GM21619 (cell line): ENCODE data around the gene GRIK1.

Experiments
- ATAC-seq: cut with Tn5 transposase; IDR thresholded peaks from one replicate; pipeline ENCODE4 v1.9.1; 2021; ENCODE audit not compliant: unreplicated experiment

Gene GRIK1

DNA sequence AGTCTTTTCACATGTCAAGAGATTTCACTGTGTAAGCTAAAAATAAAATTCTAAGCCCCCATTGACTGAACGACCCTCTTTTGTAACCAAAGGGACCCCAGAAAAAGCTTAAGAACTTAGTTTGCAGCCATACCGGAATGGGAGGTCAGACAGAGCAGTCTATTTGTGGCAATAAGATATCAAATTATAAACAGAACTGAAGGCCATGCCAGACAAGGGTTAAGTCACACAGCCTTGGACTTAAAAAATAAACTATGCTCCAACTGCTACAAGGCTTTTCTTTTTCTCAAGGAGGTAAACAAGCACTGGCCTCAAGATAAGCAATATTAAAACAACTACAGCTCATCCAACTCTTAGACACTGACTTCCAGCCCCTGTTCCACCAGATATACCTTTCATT, 384.2 kb downstream of the GRIK1 start:
- no peak for ATAC-seq

DNA sequence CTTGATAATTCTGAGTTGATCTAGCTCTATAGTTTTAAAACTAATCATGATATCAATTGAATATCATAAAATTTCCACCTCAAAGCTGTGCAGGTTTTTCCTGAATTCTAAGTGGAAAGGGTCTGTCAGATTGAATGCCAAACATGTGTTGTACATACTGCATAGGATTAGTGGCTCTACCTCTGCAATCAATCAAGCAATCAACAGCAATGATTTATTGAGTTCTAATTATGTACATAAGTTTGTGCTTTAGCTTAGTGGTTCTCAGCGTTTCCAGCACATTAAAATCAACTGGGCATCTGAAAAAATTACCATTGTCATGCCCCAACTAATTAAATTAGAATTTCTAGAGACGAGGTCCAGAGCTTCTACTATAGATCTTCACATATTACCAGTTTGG, 389.6 kb downstream of the GRIK1 start:
- no peak for ATAC-seq

DNA sequence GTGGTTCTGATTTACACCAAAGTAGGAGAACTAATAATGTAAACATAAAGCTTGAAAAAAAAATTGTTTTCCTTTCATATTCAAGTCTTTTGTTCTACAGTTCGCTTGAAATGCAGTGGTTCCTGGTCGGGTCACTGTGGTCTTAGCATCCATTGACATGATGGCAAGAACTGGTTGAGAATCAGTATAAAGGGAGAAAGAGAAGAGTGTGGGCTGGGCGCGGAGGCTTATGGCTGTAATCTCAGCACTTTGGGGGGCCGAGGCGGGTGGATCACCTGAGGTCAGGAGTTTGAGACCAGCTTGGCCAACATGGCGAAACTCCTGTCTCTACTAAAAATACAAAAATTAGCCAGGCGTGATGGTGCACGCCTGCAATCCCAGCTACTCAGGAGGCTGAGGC, 390.2 kb downstream of the GRIK1 start:
- no peak for ATAC-seq

DNA sequence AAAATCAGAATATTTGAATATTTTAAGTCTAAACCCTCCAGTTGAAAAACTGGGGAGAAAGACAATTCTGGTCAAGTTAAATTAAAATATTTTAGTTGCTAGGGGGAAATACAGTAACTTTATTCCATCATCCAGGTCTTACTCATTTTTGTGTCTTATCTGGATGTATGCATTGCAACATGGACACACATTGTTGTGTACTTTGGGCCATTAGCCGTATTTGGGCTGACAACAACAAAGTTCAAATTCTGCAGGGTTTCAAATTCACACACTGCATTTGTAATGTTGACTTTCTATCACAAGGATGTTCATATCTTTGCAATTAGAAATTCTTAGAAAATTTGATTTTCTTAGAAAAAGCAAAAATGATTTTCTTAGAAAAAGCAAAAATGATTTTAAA, 391.8 kb downstream of the GRIK1 start:
- ATAC-seq: no peak

DNA sequence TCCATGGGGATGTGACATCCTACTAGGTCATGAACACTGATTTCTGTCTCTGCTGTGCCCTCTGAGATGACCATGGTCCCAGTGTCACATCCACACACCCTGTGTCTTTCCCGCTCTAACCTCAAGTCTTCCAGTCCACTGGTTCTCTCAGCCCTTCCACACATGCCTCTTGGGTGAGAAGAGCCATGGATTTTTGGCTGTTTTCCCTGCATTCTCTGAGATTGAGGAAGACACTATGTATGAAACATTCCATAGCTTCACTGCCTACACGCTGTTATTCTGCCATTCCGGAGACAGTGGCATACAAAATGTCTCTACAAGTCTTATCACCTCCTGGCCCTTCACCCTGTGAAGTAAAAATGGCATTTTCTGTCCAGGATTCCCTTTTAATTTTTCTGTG, 393.7 kb downstream of the GRIK1 start:
- no peak for ATAC-seq

DNA sequence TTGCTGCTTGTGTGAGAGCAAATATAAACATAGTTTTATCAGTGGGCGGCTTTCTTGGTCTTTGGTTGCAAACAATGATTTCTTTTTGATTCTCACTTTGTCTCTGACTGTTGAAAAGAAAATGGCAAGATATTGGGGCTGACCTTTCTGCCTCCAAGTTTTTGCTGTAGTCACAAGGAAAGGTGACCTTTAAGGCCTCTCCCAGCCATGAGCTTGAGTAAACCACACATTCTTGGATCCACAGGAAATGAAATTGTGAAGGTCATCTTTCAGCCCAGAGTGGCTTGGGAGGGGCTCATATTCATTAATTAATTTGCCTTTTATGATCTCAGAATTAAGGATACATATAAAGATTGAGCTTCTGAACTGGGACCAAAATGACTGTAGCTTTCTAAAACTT, 399.5 kb downstream of the GRIK1 start:
- no peak for ATAC-seq

DNA sequence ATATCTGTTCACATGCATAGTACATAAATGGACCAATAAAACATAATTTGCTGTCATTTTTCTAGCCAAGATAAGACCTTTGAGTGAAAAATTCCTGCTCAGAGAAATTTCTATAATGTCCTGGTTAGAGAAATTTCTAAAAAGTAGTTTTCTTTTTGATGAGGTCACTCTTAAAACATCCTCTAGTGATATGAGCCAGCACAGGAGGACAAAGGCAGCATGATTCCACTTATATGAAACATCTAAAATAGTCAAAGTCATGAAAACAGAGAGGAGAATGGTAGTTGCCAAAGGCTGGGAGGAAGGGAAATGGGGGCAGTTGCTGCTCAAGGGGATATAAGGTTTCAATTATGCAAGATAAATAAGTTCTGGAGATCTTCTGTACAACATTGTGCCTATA, 401.7 kb downstream of the GRIK1 start:
- ATAC-seq: no peak

DNA sequence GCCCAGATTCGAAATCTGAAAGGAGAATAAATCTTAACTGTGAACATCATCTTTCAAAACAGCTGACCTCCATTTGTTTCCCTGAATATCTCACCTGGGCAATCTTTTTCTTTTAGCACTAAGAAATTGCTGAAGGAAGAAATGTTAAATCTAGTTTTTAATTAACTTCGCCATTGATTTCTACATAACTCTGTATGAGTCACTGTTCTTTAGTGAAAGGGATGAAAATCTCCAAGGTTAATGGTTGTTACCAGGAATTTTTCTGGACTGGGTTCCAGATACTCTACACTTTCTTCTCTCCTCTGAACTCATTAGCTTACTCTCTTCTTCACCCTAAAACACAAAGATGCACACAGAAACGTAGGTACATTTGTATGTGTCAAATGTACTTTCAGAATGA, 405.3 kb downstream of the GRIK1 start:
- no peak for ATAC-seq

DNA sequence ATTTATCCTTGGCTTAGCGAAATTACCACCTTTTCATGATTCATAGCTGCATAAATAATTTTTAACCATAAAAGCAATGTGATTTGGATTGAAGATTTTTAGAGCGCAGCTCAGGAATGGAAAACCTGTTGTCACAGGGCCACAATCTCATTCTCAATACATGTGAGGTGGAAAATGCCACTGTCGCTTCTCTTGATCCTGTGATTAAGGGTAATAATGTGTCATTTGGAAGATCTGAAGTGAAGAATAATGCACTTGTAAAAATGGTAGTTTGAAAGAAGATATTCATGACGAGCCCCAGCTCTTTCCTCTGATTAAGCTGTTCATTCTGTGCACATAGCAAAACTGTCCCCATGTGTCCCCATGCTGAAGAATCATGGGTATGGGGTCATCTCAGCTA, 410.7 kb downstream of the GRIK1 start:
- no peak for ATAC-seq

DNA sequence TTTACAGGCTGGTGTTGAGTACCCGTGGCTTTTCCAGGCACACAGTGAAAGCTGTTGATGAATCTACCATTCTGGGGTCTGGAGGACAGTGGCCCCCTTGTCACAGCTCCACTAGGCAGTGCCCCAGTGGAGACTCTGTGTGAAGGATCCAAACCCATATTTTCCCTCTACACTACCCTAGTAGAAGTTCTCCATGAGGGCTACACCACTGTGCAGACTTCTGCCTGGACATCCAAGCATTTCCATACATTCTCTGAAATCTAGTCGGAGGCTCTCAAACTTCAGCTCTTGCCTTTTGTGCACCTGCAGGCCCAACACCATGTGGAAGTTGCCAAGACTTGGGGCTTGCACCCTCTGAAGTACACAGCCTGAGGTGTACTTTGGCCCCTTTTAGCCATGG, 413.3 kb downstream of the GRIK1 start:
- ATAC-seq: no peak

DNA sequence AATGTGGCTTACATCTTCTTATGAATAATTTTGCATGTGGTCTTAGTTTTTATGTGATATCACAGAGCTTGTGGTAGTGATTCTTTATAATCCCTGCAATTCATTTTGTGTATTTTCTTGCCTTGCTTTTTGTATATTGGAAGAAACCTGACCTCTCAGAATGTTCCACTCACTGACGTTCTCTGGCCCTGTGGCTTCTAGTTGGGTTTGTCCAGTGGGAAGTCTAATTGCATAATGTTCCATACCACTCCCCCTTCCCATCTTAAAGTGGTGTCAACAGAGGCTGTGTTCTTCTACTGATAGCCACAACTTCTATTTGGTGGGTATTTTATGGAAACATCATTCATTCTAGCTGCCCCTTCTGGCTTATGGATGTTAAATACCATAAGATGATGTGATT, 415.7 kb downstream of the GRIK1 start:
- no peak for ATAC-seq

DNA sequence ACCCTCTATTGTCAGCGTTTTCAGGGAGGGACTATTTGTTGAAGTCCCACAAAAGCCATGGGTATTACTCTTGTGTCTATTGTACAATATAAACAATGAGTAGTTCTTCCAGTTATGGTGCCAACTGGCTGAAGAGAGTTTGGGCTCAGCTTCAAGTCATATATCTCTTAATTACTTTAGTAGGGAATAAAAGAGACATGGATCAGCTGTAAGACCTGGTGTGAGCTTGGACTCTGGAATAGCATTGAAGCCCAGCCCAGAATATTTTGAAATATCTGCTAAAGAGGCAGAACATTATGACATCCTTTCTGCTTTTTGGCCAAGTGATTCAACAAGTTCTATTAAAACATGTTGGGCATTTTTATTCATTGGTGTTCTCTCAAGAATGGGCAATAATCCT, 416.1 kb downstream of the GRIK1 start:
- no peak for ATAC-seq

DNA sequence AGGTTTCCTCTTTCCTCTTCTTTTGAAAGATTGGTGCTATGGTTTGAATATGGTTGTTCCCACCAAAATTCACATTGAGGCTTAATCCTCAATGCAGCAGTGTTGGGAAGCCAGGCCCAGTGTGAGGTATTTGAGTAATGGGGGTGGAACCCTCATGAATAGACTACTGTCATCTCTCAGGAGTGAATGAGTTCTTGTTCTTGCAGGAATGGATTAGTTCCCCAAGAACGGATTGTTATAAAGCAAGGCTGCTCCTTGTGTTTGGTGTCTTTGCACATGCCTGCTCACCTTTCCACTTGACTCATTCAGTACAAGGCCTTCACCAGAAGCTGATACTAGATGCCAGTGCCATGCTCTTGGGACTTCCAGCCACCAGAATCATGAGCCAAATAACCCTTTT, 417.9 kb downstream of the GRIK1 start:
- ATAC-seq: no peak

DNA sequence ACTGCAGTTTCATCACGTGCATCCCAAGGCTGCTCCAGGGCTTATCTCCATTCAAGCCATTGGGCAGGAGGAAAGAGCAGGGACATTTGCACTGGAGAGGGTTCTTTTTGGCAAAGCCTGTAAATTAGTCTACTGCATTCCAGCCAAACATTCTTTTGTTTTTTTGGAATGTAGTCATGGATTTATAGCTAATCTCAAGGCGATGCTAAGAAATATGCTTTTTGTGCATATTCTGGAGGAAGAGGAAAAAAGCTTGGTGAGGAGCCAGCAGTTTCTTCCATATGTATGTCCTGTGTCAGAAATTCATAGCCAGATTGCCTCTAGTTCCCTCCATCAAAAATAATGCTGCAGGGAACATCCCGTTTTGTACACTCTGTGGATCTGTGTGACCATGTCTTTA, 419.6 kb downstream of the GRIK1 start:
- no peak for ATAC-seq

DNA sequence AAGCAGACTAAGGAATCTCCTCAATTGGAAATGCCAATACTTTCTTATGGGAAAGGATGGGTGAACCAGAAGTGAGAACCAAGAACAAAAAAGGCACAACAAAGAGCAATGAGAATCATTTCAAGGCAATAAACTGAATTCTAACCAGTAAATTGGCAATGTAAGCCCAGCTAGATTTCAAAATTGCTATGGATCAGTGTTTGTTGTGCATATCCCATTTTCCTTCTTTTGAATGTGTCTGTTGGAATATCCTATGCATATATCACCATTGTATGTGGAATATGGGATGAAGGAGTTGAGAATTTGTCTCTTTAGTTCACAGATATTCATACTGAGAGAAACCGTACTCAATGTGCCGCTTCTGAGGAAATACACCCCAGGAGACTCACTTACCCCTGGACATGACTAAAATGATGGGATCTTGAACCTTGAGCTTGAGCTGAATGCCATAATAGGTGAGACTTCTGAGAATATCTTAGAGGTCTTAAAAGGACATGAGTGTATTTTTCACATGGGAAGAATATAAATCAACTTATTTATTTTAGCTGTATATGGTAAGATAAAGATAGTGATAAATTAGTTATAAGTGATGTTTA, 425.0 kb downstream of the GRIK1 start:
- no peak for ATAC-seq

DNA sequence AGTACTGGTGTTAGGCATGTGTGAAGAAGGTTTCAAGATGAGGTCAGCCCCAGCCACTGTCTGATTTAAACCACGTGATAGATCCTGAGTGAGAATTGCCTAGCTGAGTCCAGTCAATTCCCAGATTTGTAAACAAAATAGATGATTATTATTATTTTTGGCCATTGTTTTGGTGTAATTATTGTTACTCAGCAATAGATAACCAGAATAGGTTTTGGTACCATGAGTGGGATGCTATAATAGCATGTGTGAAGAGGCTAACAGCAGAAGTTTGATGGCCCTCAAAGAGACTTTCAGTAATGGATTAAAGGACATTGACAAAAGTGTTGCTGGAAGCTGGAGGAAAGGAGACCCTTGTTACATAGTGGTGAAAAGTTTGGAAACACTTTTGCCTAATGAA, 426.3 kb downstream of the GRIK1 start:
- no peak for ATAC-seq

DNA sequence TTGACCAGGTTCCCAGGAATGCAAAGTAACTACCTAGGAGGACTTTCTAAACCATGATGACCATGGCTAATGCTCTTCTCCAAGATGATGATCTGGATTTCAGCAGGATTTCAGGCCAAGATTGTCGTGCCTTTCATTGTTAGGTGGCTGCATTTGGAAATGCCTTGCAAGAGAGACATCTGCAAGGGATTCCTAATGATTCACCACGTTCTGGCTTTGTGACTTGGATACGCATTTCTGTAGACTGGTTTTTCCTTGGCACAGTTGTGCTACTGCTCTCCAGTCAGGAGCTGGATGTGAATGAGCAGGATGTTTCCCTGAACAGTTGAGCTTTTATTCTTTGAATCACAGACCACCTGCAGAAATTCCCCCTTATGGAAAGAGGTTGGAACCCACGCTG, 428.7 kb downstream of the GRIK1 start:
- ATAC-seq: no peak

DNA sequence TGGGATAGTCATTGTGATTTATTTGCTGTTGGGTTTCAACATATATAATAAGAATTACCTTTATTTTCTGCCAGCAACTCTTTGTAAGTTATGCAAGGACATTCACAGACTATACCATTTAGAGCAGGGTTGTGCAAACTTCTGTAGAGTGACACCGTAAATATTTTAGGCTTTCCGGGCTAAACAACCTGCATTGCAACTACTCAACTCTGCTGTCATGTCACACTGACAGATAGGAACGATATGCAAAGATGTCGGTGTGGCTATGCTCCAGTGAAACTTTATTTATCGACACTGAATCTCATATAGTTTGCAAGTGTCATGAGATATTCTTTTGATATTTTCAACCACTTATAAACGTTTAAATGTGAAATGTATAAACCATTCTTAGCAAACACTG, 430.7 kb downstream of the GRIK1 start:
- no peak for ATAC-seq

DNA sequence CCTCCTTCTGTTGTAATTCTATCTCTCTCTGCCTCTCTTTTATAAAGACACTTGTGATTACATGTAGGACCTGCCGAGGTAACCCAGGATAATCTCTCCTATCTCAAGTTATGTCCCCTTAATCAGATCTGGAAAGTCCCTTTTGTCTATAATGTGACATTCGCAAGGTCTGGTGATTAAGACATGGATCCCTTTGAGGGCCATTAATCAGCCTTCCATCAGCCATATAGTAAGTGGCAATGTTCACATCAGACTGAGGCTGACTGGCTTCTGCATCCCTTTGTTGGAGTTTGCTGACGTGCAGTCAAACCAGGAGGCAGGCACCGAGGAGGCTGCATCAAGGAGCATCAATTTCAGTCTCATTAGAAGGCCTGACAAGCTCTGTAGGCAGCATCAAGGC, 431.5 kb downstream of the GRIK1 start:
- ATAC-seq: no peak

DNA sequence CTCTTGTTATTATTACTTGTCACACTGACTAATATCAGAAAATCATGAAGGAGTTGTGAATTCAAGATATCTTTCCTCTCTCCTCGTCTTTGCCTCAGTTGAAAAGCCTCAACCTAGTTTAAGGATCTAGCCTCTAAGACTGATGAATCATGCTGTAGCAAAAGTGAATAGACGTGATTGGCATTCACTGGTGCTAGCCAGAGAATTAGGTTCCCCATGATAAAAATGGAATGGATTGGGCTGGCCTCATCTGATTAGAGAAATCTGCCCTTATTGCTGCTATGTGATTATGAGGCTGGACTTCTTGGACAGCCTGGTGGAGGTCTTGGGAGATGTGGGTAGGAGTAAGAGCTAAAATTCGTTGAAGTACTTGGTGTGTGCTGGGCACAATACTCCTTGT, 432.8 kb downstream of the GRIK1 start:
- ATAC-seq: no peak

DNA sequence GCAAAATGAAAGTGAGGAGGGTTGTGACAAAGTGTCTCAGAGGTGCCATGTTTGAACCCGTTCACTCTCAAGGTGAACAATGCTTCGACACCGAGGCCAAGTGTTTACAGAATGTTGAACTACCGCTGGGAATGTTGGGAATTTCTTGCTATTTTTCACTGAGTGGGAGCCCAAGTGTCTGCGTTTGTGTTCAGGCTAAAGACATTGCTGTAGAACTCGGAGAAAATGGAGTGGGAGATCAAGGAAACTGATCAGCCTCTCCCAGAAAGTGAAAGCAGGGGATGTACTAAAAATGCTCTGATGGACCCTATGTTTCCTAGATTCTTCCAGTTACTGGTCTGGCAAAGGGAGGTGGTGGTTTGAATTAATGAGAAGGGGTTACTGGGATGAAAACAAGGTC, 433.6 kb downstream of the GRIK1 start:
- no peak for ATAC-seq

DNA sequence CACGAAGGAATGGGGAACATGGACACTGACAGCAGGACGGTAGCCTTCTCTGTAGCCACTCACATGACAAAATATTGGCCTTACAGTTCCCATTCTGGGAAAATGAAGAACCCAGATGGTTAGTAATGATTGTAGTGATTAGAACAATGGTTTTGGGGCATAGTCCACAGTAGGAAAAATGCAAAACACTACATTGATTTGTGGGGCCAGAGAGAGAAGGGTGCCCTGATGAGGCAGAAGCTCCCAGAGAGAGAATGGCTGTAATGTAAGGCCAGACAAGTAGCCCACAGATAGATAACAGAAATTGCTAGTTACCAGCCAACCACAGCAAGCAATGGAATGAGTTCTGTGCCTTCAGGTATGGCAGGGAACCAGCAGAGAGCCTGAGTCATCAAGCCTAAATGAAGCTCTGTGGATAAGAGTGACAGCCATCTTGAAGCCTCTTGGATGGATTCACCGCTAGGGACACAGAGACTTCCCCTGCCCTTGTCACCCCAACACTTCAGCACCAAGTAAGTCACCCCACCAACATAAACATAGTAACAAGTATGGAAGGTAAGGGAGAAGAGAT, 435.0 kb downstream of the GRIK1 start:
- ATAC-seq: no peak

DNA sequence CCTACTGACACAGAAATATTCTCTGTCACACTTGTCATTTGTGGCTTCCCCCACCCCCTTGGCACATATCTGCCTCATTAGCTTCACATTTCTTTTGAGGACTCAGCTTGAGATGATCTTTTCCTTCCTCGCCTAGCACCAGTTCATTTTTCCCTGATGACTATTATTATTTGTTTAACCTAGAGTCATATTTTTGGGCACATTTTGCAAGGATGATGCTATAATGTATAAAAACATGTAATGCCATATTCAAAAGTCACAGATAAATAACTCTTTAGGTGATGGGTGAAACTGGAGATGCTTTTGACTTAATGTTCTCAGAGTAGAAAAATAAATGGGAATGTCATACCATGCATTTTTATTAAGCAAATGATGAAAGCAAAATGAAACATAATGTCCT, 438.3 kb downstream of the GRIK1 start:
- no peak for ATAC-seq
